Breast epithelium (tissue), 3 donors: ENCODE data around the gene SYT14.

Source experiments
- CTCF ChIP-seq, 3 donors: fragments of 450-650 bp; IDR thresholded peaks; one replicate each; pipeline ENCODE4 v1.5.1; 2016 to 2017; ENCODE audit warnings: antibody characterized with exemption in 3 of 3, mild to moderate bottlenecking in 3 of 3, moderate library complexity in 3 of 3
- POLR2A ChIP-seq: fragments of 450-650 bp; IDR thresholded peaks from one replicate; pipeline ENCODE4 v1.6.1; 2016; ENCODE audit warnings: antibody characterized with exemption, mild to moderate bottlenecking, moderate library complexity

- TF ChIP-seq CTCF (IDR thresholded peaks at IDR 0.05) (no peak), POLR2A (no peak)
Observed at GRCh38 chr1:210201681-210202080, 263.7 kb downstream of the SYT14 start.
